Ascending aorta (tissue), 2 donors: Measurements from ENCODE around the gene F11R. TPM values are rescaled to one million over a fixed set of nuclear protein-coding genes. Genes with fewer than 3 reads are reported as not detected.

Experiments
- DNase-seq, 2 donors: peaks; one replicate each; pipeline ENCODE4 v3.0.0-alpha.2; 2019; ENCODE audit warnings: low spot score in 2 of 2
- H3K27ac ChIP-seq, 2 donors: fragments of 200-600 bp; sonication (generic); one replicate each; pipeline ENCODE4 v1.5.1; 2016 to 2017; ENCODE audit warnings: mild to moderate bottlenecking in 1 of 2
- H3K27me3 ChIP-seq: fragments of 200-600 bp; sonication (generic); one replicate; pipeline ENCODE4 v1.5.1; 2017
- H3K36me3 ChIP-seq, 2 donors: fragments of 200-600 bp; sonication (generic); one replicate each; pipeline ENCODE4 v1.5.1; 2016
- H3K4me1 ChIP-seq, 2 donors: fragments of 200-600 bp; sonication (generic); one replicate each; pipeline ENCODE4 v1.5.1; 2016 to 2017; ENCODE audit warnings: mild to moderate bottlenecking in 1 of 2
- H3K4me3 ChIP-seq, 2 donors: fragments of 200-600 bp; sonication (generic); one replicate each; pipeline ENCODE4 v1.5.1; 2016 to 2017; ENCODE audit warnings: mild to moderate bottlenecking in 1 of 2
- H3K9me3 ChIP-seq, 2 donors: fragments of 200-600 bp; sonication (generic); one replicate each; pipeline ENCODE4 v1.5.1; 2016
- intact Hi-C: fragments of 100-400 bp; cut with DNase I; formaldehyde crosslinking; loops from one replicate; pipeline ENCODE4 v1.15.1; 2023
- total RNA-seq: library from RNA; depleted of rRNA; stranded (reverse); fragments of >200 nt; gene quantifications from one replicate; pipeline ENCODE4 v1.1.0, GENCODE V29; 2016
- TF ChIP-seq, protein P1 (sequence below), 3 experiments: fragments of 200-600 bp in 2 of 3; fragments of 450-650 bp in 1 of 3; sonication (generic) in 2 of 3; IDR thresholded peaks; one replicate each; pipeline ENCODE4 v1.5.1; 2016 to 2019; ENCODE audit warnings: antibody characterized with exemption in 3 of 3, mild to moderate bottlenecking in 1 of 3, moderate library complexity in 1 of 3

Gene F11R
- total RNA-seq, 1 donor from 2014 or later, result 19.9 TPM

DNA sequence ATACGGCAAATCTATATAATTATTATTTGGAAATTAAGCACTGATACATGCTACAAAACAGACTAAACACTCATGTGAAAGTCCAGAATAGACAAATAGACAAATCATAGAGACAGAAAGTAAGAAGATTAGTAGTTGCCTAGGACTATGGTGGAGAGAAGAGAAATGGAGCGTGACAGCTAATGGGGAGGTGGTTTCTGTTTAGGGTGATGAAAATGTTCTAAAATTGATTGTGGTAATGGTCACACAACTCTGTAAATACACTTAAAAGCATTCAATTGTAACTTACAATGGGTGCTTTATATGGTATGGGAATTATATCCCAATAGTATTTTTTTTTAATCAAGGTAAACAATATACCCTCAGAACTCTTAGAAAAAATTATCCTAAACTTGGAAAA, 45.9 kb downstream of the F11R start:
- Histone ChIP-seq H3K27me3 (no peaks in the 10 kb centered on the region), H3K4me1 (no peaks in the 10 kb centered on the region), H3K9me3 (no peaks in the 10 kb centered on the region), H3K4me3 (no peak overlapping the region), H3K36me3 (no peaks in the 10 kb centered on the region), H3K27ac (no peak overlapping the region)
- intact Hi-C loops, result no loop called here
- no peak for DNase-seq
- TF ChIP-seq, protein P1, sequence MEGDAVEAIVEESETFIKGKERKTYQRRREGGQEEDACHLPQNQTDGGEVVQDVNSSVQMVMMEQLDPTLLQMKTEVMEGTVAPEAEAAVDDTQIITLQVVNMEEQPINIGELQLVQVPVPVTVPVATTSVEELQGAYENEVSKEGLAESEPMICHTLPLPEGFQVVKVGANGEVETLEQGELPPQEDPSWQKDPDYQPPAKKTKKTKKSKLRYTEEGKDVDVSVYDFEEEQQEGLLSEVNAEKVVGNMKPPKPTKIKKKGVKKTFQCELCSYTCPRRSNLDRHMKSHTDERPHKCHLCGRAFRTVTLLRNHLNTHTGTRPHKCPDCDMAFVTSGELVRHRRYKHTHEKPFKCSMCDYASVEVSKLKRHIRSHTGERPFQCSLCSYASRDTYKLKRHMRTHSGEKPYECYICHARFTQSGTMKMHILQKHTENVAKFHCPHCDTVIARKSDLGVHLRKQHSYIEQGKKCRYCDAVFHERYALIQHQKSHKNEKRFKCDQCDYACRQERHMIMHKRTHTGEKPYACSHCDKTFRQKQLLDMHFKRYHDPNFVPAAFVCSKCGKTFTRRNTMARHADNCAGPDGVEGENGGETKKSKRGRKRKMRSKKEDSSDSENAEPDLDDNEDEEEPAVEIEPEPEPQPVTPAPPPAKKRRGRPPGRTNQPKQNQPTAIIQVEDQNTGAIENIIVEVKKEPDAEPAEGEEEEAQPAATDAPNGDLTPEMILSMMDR (IDR thresholded peaks at IDR 0.05), result no peak

DNA sequence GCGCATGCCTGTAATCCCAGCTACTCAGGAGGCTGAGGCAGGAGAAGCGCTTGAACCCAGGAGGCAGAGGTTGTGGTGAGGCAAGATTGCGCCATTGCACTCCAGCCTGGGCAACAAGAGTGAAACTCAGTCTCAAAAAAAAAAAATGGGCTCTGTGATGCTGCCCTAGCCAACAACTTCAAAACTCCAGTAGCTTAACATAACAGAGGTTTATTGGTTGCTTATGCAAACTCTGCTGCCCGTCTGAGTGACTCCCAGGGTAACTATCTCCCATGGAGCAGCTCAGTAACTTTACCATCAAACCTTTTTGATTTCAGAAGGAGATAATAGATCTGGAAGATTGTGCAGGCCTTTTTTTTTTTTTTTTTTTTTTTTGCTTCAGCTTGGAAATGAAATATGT, 47.5 kb downstream of the F11R start:
- Histone ChIP-seq H3K27ac (no peak overlapping the region), H3K4me3 (no peak overlapping the region), H3K36me3 (no peaks in the 10 kb centered on the region), H3K9me3 (no peaks in the 10 kb centered on the region), H3K4me1 (no peaks in the 10 kb centered on the region), H3K27me3 (no peaks in the 10 kb centered on the region)
- TF ChIP-seq, protein P1 (IDR thresholded peaks at IDR 0.05), result no peak
- no peak for DNase-seq
- intact Hi-C loops, result no loop called here

- TF ChIP-seq, protein P1 (IDR thresholded peaks at IDR 0.05), result no peak
- Histone ChIP-seq H3K9me3 (no peaks in the 10 kb centered on the region), H3K27ac (no peak overlapping the region), H3K36me3 (no peaks in the 10 kb centered on the region), H3K4me3 (no peak overlapping the region), H3K4me1 (no peaks in the 10 kb centered on the region), H3K27me3 (no peaks in the 10 kb centered on the region)
- no peak for DNase-seq
- intact Hi-C loops, result no loop called here
Observed at GRCh38 chr1:160972939-160973338, 48.0 kb downstream of the F11R start.

DNA sequence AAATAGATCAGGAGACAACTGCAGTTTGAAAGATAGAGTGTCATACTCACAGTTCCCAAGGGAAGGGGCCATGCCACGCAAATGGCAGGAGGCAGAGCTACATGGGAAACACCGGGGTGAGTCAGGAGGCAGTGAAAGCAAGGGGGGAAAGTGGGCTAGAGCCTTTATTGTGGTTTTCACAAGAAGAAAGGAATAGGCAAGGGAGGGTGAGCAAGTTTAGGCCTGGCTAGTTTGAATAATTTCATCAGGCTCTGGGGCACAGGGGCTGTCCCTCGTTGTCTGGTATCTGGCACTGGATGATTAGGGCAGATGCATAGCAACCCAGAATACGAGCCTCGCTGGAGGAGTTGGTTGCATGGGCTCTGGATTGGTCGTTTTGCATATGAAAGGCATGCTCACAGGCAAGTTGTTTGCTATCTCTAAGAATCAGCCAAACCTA, 49.3 kb downstream of the F11R start:
- intact Hi-C loops, result no loop called here

DNA sequence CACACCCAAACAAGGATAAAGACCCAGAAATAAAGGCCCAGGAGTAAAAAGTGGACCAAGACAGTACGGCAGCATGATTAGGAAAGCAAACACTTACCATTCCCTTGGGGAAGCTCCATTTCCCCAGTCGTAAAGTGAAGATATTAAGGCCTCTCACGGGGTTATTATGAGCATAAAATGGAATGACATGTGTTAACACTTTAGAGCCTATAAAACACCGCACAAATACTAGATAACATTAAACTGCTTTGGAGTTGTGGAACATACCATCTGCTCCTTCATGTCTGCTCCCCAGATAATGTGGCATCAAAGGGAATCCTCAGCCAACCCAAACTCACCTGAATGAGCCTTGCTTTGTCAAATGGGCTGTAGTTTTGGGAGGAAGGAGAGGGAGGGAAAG, 57.4 kb downstream of the F11R start:
- TF ChIP-seq, protein P1 (IDR thresholded peaks at IDR 0.05), result no peak
- intact Hi-C loops, result no loop called here

More for the DNA sequence above, 49.3 kb downstream of the F11R start:
- no peak for DNase-seq
- no peaks in the 10 kb centered on the region for H3K27me3 ChIP-seq
- H3K27ac ChIP-seq, result no peak overlapping the region
- H3K9me3 ChIP-seq, result no peaks in the 10 kb centered on the region
- TF ChIP-seq, protein P1 (IDR thresholded peaks at IDR 0.05), result no peak
- H3K36me3 ChIP-seq, result no peaks in the 10 kb centered on the region
- no peak overlapping the region for H3K4me3 ChIP-seq
- no peaks in the 10 kb centered on the region for H3K4me1 ChIP-seq

DNA sequence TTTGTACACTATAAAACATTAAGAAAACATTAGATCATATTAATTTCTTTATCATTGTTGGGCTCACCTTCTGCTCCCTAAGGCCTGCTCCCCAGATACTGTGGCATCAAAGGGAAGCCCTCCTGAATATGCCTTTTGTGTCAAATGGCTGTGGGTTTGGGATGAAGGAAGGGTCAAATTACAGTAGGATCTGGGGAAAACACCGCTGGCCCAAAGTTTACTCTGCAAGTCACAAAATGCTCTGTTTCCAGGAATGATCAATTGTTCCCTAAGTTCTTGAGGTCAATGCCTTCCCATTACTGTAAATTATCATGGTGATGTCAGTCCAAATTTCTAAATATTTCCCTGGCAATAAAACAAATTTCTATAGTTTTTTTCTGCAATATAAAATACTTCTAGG, 59.5 kb downstream of the F11R start:
- TF ChIP-seq, protein P1 (IDR thresholded peaks at IDR 0.05), result no peak
- no peaks in the 10 kb centered on the region for H3K4me1 ChIP-seq
- intact Hi-C loops, result no loop called here
- no peaks in the 10 kb centered on the region for H3K9me3 ChIP-seq
- H3K27me3 ChIP-seq, result no peaks in the 10 kb centered on the region
- no peak for DNase-seq
- H3K27ac ChIP-seq, result no peak overlapping the region
- no peaks in the 10 kb centered on the region for H3K36me3 ChIP-seq
- no peak overlapping the region for H3K4me3 ChIP-seq

More for the DNA sequence above, 57.4 kb downstream of the F11R start:
- no peaks in the 10 kb centered on the region for H3K9me3 ChIP-seq
- H3K36me3 ChIP-seq, result no peaks in the 10 kb centered on the region
- no peaks in the 10 kb centered on the region for H3K4me1 ChIP-seq
- no peak overlapping the region for H3K27ac ChIP-seq
- H3K27me3 ChIP-seq, result no peaks in the 10 kb centered on the region
- H3K4me3 ChIP-seq, result no peak overlapping the region
- no peak for DNase-seq
